Liver (tissue), 9 donors: ENCODE measurements around the gene RSRC1. TPM values are rescaled to one million over a fixed set of nuclear protein-coding genes. Genes with fewer than 3 reads are reported as not detected.

ENCODE experiments used
- DNase-seq: peaks from one replicate; pipeline ENCODE4 v3.0.0-alpha.2; 2017; ENCODE audit warnings: low spot score
- H3K27ac ChIP-seq, 2 donors: one replicate each; pipeline ENCODE4 v1.7.0; 2013; ENCODE audit warnings: inconsistent platforms in 2 of 2, low read length in 2 of 2, control low read depth in 1 of 2, low read depth in 1 of 2, mild to moderate bottlenecking in 1 of 2
- H3K27me3 ChIP-seq, 4 donors: one replicate each; pipeline versions ENCODE4 v1.6.1 to v1.7.0; 2013; ENCODE audit warnings: low read length in 3 of 4, inconsistent platforms in 1 of 4, mild to moderate bottlenecking in 1 of 4, moderate library complexity in 1 of 4; ENCODE audit not compliant: control insufficient read depth in 4 of 4, insufficient read depth in 4 of 4
- H3K36me3 ChIP-seq, 4 donors: one replicate each; pipeline versions ENCODE4 v1.6.1 to v1.7.0; 2013; ENCODE audit warnings: low read length in 3 of 4, mild to moderate bottlenecking in 3 of 4, low read depth in 1 of 4, moderate library complexity in 1 of 4; ENCODE audit not compliant: control insufficient read depth in 4 of 4, insufficient read depth in 3 of 4
- H3K4me1 ChIP-seq, 4 donors: one replicate each; pipeline versions ENCODE4 v1.6.1 to v1.7.0; 2013; ENCODE audit warnings: low read length in 3 of 4, mild to moderate bottlenecking in 3 of 4, moderate library complexity in 1 of 4; ENCODE audit not compliant: control insufficient read depth in 4 of 4, insufficient read depth in 4 of 4
- H3K4me3 ChIP-seq, 3 donors: one replicate each; pipeline versions ENCODE4 v1.6.1 to v1.7.0; 2013; ENCODE audit warnings: low read length in 3 of 3, control low read depth in 1 of 3, low read depth in 1 of 3, mild to moderate bottlenecking in 1 of 3
- H3K9ac ChIP-seq, 2 donors: one replicate each; pipeline ENCODE4 v1.7.0; 2013; ENCODE audit warnings: low read length in 2 of 2, mild to moderate bottlenecking in 2 of 2, moderate library complexity in 2 of 2, control low read depth in 1 of 2, low read depth in 1 of 2
- H3K9me3 ChIP-seq, 4 donors: one replicate each; pipeline versions ENCODE4 v1.6.1 to v1.7.0; 2013; ENCODE audit warnings: low read length in 3 of 4; ENCODE audit not compliant: control insufficient read depth in 4 of 4
- FOXA1 ChIP-seq: IDR thresholded peaks from 2 replicates; pipeline ENCODE4 v1.6.1; 2016; ENCODE audit warnings: antibody characterized with exemption
- FOXA2 ChIP-seq: IDR thresholded peaks from 2 replicates; pipeline ENCODE4 v1.6.1; 2016; ENCODE audit warnings: antibody characterized with exemption
- GABPA ChIP-seq, 2 donors: IDR thresholded peaks in 1 of 2; conservative IDR thresholded peaks in 1 of 2; 2 replicates each; pipeline ENCODE4 v1.6.1; 2016; ENCODE audit warnings: antibody characterized with exemption in 2 of 2, mild to moderate bottlenecking in 1 of 2, moderate library complexity in 1 of 2
- JUND ChIP-seq, 2 donors: IDR thresholded peaks; 2 replicates each; pipeline ENCODE4 v1.6.1; 2016; ENCODE audit warnings: antibody characterized with exemption in 2 of 2
- NR2F2 ChIP-seq: IDR thresholded peaks from 2 replicates; pipeline ENCODE4 v1.6.1; 2016; ENCODE audit warnings: antibody characterized with exemption
- RAD21 ChIP-seq, 2 donors: IDR thresholded peaks; 2 replicates each; pipeline ENCODE4 v1.6.1; 2016; ENCODE audit warnings: antibody characterized with exemption in 2 of 2, mild to moderate bottlenecking in 2 of 2
- RXRA ChIP-seq, 2 donors: IDR thresholded peaks; 2 replicates each; pipeline ENCODE4 v1.6.1; 2017 to 2018; ENCODE audit warnings: antibody characterized with exemption in 2 of 2, mild to moderate bottlenecking in 1 of 2
- SP1 ChIP-seq: IDR thresholded peaks from 2 replicates; pipeline ENCODE4 v1.6.1; 2018; ENCODE audit warnings: antibody characterized with exemption, mild to moderate bottlenecking
- TAF1 ChIP-seq: conservative IDR thresholded peaks from 2 replicates; pipeline ENCODE4 v1.6.1; 2016; ENCODE audit warnings: antibody characterized with exemption, mild to moderate bottlenecking
- WGBS: extraction: QIAGEN DNeasy Blood & Tissue Kit; methylation state at CpG from one replicate; pipeline ENCODE4 v1.1.7; 2013; 5-methylcytosine and 5-hydroxymethylcytosine counted together
- polyA plus RNA-seq, 2 donors: library from polyadenylated mRNA; stranded (reverse) in 1 of 2; unstranded in 1 of 2; fragments of 200-250 nt in 1 of 2; fragments of >200 nt in 1 of 2; fragmentation: Nextera tagmentation in 1 of 2; extraction: Ambion mirVana in 1 of 2; gene quantifications; one replicate each; pipeline versions ENCODE4 v1.2.1 to v1.2.3, GENCODE V29; 2013 to 2015
- total RNA-seq, 2 donors: library from RNA; depleted of rRNA; stranded (reverse); fragments of >200 nt; gene quantifications; one replicate each; pipeline ENCODE4 v1.2.3, GENCODE V29; 2014
- TF ChIP-seq, protein P1 (sequence below): IDR thresholded peaks from 2 replicates; pipeline ENCODE4 v1.6.1; 2016; ENCODE audit warnings: antibody characterized with exemption
- TF ChIP-seq, protein P2 (sequence below): IDR thresholded peaks from 2 replicates; pipeline ENCODE4 v1.6.1; 2016; ENCODE audit warnings: antibody characterized with exemption, mild to moderate bottlenecking
- donor health status: healthy.
- donor health status: healthy.
- donor health status: healthy.
- donor health status: healthy.
- donor health status: healthy.

Gene RSRC1
- total and polyA plus RNA-seq, 4 donors, result 7.2 to 30.3 (median 20.7) TPM

DNA sequence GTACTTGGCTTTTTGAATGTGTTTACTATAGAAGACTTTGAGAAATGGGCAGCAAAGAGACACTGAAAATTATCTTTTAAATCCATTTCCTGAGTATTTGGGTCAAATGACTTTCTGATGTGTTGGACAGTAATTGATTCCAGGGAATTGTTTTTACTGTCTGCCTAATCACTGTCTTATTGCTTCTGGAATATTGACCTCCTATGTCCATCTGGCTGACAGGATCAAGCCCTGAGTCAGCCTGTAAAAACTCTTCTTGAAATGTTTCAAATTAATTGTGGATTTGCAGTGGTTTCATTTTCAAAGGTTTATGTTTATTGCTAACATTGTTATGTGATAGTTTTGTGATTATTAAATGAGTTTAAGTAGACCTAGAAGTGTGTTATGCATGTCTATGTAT lies 410.5 kb downstream of the RSRC1 start:
- Histone ChIP-seq H3K9me3 (no peaks in the 10 kb centered on the region), H3K4me1 (no peaks in the 10 kb centered on the region), H3K27ac (no peak overlapping the region), H3K9ac (no peak overlapping the region), H3K4me3 (no peak overlapping the region), H3K36me3 (no peaks in the 10 kb centered on the region), H3K27me3 (no peaks in the 10 kb centered on the region)
- DNase-seq, result no peak
- TF ChIP-seq, protein P1, sequence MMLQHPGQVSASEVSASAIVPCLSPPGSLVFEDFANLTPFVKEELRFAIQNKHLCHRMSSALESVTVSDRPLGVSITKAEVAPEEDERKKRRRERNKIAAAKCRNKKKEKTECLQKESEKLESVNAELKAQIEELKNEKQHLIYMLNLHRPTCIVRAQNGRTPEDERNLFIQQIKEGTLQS, result no peak
- TF ChIP-seq SP1, result no peak
- TF ChIP-seq FOXA2, result no peak
- TF ChIP-seq TAF1, result no peak
- TF ChIP-seq JUND (IDR thresholded peaks at IDR 0.05), result no peak
- TF ChIP-seq RXRA (IDR thresholded peaks at IDR 0.05), result no peak

DNA sequence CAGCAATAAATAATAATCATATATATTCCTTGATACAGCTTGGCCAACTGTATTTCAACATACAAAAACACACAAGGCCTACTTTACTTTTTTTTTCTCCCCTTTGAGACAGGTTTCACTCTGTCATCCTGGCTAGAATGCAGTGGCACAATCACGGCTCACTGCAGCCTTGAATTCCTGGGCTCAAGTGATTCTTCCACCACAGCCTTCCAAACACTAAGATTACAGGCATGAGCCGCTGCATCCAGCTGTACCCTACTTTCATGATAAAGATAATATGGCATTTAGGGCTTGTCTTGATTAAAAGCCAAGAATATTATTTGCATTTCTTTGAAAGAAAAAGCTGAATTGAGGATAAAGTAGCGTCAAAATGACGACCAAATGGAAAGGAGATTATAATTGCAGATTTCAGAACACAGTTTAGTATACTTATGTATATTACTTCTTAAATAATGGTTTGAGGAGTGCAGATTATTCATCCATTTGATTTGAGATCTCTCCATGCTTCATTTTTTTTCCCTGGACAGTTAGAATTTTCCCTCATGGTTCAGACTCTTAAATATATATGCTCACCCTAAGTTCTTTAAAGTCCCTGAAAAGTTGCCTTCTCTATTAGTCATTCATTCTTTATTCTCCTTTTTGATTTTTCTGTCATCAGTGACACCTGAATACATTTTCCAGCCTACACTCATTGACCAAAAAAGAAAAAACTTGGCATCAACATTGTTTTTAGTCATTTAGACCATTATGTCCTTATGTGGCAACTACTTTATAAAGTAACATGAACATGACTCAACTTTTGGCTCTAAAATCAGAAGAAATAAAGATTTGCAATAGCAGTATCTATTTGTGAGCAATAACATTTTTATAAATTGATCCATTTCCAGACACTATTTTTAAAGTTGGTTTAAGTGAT lies 412.6 kb downstream of the RSRC1 start:
- Histone ChIP-seq H3K4me3 (no peak overlapping the region), H3K27ac (no peak overlapping the region), H3K9me3 (no peaks in the 10 kb centered on the region), H3K9ac (no peak overlapping the region), H3K36me3 (no peaks in the 10 kb centered on the region), H3K4me1 (no peaks in the 10 kb centered on the region), H3K27me3 (no peaks in the 10 kb centered on the region)
- WGBS, result 94% methylated on average over 4 of the region's 4 CpGs
- DNase-seq, result no peak
- TF ChIP-seq RXRA (IDR thresholded peaks at IDR 0.05), result no peak
- TF ChIP-seq FOXA2, result no peak
- TF ChIP-seq, protein P2, sequence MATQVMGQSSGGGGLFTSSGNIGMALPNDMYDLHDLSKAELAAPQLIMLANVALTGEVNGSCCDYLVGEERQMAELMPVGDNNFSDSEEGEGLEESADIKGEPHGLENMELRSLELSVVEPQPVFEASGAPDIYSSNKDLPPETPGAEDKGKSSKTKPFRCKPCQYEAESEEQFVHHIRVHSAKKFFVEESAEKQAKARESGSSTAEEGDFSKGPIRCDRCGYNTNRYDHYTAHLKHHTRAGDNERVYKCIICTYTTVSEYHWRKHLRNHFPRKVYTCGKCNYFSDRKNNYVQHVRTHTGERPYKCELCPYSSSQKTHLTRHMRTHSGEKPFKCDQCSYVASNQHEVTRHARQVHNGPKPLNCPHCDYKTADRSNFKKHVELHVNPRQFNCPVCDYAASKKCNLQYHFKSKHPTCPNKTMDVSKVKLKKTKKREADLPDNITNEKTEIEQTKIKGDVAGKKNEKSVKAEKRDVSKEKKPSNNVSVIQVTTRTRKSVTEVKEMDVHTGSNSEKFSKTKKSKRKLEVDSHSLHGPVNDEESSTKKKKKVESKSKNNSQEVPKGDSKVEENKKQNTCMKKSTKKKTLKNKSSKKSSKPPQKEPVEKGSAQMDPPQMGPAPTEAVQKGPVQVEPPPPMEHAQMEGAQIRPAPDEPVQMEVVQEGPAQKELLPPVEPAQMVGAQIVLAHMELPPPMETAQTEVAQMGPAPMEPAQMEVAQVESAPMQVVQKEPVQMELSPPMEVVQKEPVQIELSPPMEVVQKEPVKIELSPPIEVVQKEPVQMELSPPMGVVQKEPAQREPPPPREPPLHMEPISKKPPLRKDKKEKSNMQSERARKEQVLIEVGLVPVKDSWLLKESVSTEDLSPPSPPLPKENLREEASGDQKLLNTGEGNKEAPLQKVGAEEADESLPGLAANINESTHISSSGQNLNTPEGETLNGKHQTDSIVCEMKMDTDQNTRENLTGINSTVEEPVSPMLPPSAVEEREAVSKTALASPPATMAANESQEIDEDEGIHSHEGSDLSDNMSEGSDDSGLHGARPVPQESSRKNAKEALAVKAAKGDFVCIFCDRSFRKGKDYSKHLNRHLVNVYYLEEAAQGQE, result no peak
- no peak for TF ChIP-seq RAD21 (IDR thresholded peaks at IDR 0.05)
- no peak for TF ChIP-seq GABPA (IDR thresholded peaks at IDR 0.05 in 1 of 2, conservative IDR thresholded peaks at IDR 0.05 in 1 of 2)
- no peak for TF ChIP-seq JUND (IDR thresholded peaks at IDR 0.05)
- TF ChIP-seq NR2F2, result no peak
- no peak for TF ChIP-seq SP1

DNA sequence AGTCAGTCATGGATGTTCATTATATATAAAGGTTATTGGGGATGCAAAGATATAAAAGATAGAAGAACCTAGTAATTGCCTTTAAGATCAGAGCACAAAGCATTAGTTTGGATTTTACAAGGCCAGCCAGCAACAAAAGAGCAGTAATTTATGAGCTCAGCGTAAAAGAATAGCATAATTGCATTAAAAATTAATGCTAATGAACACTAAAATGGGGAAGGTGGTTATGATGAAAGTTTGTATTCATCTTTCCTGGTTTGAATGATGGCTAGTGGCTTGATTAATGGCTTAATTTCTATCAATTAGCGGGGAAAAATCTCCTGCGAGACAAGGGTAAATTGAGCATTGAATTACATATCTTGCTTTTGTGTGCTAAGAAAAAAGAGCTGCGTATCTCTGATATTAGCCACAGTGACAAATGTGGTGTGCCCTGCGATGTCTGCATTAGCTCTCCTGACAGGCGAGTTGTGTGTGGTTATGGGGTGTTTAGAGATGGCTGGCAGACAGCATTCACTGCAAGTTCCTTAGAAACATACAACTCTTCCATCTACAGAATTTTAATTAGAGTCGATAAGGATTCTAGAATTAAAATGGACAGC lies 418.3 kb downstream of the RSRC1 start:
- H3K9ac ChIP-seq, result no peak overlapping the region
- H3K27ac ChIP-seq, result no peak overlapping the region
- no peak for DNase-seq
- no peaks in the 10 kb centered on the region for H3K9me3 ChIP-seq
- TF ChIP-seq GABPA (IDR thresholded peaks at IDR 0.05 in 1 of 2, conservative IDR thresholded peaks at IDR 0.05 in 1 of 2), result no peak
- TF ChIP-seq FOXA1, result no peak
- no peak for TF ChIP-seq RXRA (IDR thresholded peaks at IDR 0.05)
- no peaks in the 10 kb centered on the region for H3K4me1 ChIP-seq
- H3K4me3 ChIP-seq, result no peak overlapping the region
- 97% methylated on average over 7 of the region's 7 CpGs for WGBS
- no peaks in the 10 kb centered on the region for H3K36me3 ChIP-seq
- H3K27me3 ChIP-seq, result no peaks in the 10 kb centered on the region
